ENCODE data around the gene CCL2. TPM values are rescaled to one million over a fixed set of nuclear protein-coding genes. Genes with fewer than 3 reads are reported as not detected.

CCL2 gene
- total RNA-seq, 1 donor from 2014 or later = 22.3 TPM

GRCh38 chr17:34236281-34236892 is 18.7 kb upstream of the CCL2 start:
- ATAC-seq = no peak
- intact Hi-C loops (cut with micrococcal nuclease) = no loop called here

GRCh38 chr17:34237458-34237857 is 17.6 kb upstream of the CCL2 start:
- no peak for ATAC-seq
- no peak for DNase-seq
- intact Hi-C loops (cut with micrococcal nuclease) = no loop called here

More at GRCh38 chr17:34236281-34236892, 18.7 kb upstream of the CCL2 start:
- DNase-seq = no peak

GRCh38 chr17:34241062-34241461 is 14.0 kb upstream of the CCL2 start:
- peak; percentile 89 for ATAC-seq
- intact Hi-C loops (cut with micrococcal nuclease) = no loop called here

GRCh38 chr17:34242587-34243363 is 12.3 kb upstream of the CCL2 start:
- ATAC-seq (peak; percentile 31), DNase-seq (no peak)
- intact Hi-C loops (cut with micrococcal nuclease) = no loop called here

More at GRCh38 chr17:34241062-34241461, 14.0 kb upstream of the CCL2 start:
- DNase-seq = peak; percentile 86

GRCh38 chr17:34243364-34244320 is 11.4 kb upstream of the CCL2 start:
- intact Hi-C loops (cut with micrococcal nuclease) = no loop called here
- DNase-seq (no peak), ATAC-seq (no peak)

- ATAC-seq = no peak
- DNase-seq = no peak
- intact Hi-C loops (cut with micrococcal nuclease) = no loop called here
These were observed 9.7 kb upstream of the CCL2 start for GRCh38 chr17:34245351-34245905.

GRCh38 chr17:34246446-34246845 is 8.6 kb upstream of the CCL2 start:
- ATAC-seq = peak; percentile 11
- intact Hi-C loops (cut with micrococcal nuclease) = no loop called here
- no peak for DNase-seq

- intact Hi-C loops (cut with micrococcal nuclease) = no loop called here
- DNase-seq = no peak
- no peak for ATAC-seq
These were observed 8.2 kb upstream of the CCL2 start for GRCh38 chr17:34246881-34247280.

GRCh38 chr17:34248511-34249024 is 6.5 kb upstream of the CCL2 start:
- DNase-seq = no peak
- ATAC-seq = peak; percentile 1
- intact Hi-C loops (cut with micrococcal nuclease) = no loop called here

GRCh38 chr17:34249061-34249460 is 6.0 kb upstream of the CCL2 start:
- no peak for ATAC-seq
- no peak for DNase-seq
- intact Hi-C loops (cut with micrococcal nuclease) = no loop called here

- ATAC-seq (peak; percentile 12), DNase-seq (peak; percentile 44)
- intact Hi-C loops (cut with micrococcal nuclease) = no loop called here
These were observed 5.6 kb upstream of the CCL2 start for GRCh38 chr17:34249478-34249877.

- DNase-seq (no peak), ATAC-seq (no peak)
- intact Hi-C loops (cut with micrococcal nuclease) = no loop called here
These were observed 3.9 kb upstream of the CCL2 start for GRCh38 chr17:34251186-34251585.

GRCh38 chr17:34252095-34252443 is 3.0 kb upstream of the CCL2 start:
- ATAC-seq = no peak

GRCh38 chr17:34252444-34253138 is 2.5 kb upstream of the CCL2 start:
- DNase-seq (peak; percentile 98), ATAC-seq (peak; percentile 85)
- intact Hi-C loops (cut with micrococcal nuclease) = no loop called here

More at GRCh38 chr17:34252095-34252443, 3.0 kb upstream of the CCL2 start:
- intact Hi-C loops (cut with micrococcal nuclease) = no loop called here
- DNase-seq = peak; percentile 49

- DNase-seq = no peak
- ATAC-seq = no peak
- intact Hi-C loops (cut with micrococcal nuclease) = no loop called here
These were observed 2.0 kb upstream of the CCL2 start for GRCh38 chr17:34253139-34253525.

GRCh38 chr17:34254146-34254545 is 939 bp upstream of the CCL2 start:
- intact Hi-C loops (cut with micrococcal nuclease) = no loop called here

GRCh38 chr17:34255381-34255732 is 272 bp downstream of the CCL2 start:
- no peak for DNase-seq
- no peak for ATAC-seq
- intact Hi-C loops (cut with micrococcal nuclease) = no loop called here

More at GRCh38 chr17:34254146-34254545, 939 bp upstream of the CCL2 start:
- DNase-seq = no peak
- peak; percentile 57 for ATAC-seq

- ATAC-seq (no peak), DNase-seq (no peak)
- intact Hi-C loops (cut with micrococcal nuclease) = no loop called here
These were observed 756 bp downstream of the CCL2 start for GRCh38 chr17:34255841-34256240.

Data from left ventricle myocardium superior (tissue), 1 donor.